Choroid plexus epithelial cell (primary cell): Measurements from ENCODE around the gene TRIL.

Experiments
- DNase-seq: peaks from one replicate; pipeline ENCODE4 v3.0.0-alpha.2; 2010; ENCODE audit warnings: low read depth
- H3K4me3 ChIP-seq: 2 replicates; pipeline ENCODE4 v1.5.1; 2011; ENCODE audit warnings: low read depth, mild to moderate bottlenecking, control low read depth, low read length, moderate library complexity
- TF ChIP-seq, protein P1 (sequence below): conservative IDR thresholded peaks from 2 replicates; pipeline ENCODE4 v1.5.1; 2011; ENCODE audit warnings: low read depth, mild to moderate bottlenecking, control low read depth, inconsistent platforms, low read length, moderate library complexity

TRIL gene

DNA sequence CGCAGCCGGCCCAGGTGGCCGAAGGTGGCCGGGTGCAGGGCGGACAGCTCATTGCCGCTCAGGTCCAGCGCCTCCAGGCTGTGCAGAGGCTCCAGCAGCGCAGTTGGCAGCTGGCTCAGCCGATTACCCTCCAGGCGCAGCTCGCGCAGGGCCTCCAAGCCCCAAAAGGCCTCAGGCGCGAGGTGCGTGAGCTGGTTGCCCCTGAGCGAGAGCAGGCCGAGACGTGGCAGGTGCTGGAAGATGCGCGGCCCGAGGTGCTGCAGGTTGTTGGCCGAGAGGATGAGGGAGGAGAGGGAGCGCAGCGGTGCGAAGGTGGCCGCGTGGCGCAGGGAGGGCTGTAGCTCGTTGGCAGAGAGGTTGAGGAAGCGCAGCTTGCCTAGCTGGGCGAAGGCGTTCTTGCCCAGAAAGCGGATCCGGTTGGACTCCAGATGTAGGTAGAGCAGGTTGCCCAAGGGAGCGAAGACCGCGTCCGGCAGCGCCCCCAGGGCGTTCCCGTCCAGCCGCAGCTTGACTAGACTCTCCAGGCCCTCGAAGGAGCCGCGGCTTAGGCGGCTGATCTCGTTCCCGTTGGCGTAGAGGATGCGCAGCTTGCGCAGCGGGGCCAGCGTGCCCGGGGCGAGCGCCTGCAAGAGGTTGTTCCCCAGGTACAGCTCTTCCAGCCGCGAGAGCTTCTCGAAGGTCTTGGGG, 923 bp downstream of the TRIL start:
- DNase-seq: peak; percentile 9
- peak overlapping the region; percentile 34 for H3K4me3 ChIP-seq
- TF ChIP-seq, protein P1, sequence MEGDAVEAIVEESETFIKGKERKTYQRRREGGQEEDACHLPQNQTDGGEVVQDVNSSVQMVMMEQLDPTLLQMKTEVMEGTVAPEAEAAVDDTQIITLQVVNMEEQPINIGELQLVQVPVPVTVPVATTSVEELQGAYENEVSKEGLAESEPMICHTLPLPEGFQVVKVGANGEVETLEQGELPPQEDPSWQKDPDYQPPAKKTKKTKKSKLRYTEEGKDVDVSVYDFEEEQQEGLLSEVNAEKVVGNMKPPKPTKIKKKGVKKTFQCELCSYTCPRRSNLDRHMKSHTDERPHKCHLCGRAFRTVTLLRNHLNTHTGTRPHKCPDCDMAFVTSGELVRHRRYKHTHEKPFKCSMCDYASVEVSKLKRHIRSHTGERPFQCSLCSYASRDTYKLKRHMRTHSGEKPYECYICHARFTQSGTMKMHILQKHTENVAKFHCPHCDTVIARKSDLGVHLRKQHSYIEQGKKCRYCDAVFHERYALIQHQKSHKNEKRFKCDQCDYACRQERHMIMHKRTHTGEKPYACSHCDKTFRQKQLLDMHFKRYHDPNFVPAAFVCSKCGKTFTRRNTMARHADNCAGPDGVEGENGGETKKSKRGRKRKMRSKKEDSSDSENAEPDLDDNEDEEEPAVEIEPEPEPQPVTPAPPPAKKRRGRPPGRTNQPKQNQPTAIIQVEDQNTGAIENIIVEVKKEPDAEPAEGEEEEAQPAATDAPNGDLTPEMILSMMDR: no peak

DNA sequence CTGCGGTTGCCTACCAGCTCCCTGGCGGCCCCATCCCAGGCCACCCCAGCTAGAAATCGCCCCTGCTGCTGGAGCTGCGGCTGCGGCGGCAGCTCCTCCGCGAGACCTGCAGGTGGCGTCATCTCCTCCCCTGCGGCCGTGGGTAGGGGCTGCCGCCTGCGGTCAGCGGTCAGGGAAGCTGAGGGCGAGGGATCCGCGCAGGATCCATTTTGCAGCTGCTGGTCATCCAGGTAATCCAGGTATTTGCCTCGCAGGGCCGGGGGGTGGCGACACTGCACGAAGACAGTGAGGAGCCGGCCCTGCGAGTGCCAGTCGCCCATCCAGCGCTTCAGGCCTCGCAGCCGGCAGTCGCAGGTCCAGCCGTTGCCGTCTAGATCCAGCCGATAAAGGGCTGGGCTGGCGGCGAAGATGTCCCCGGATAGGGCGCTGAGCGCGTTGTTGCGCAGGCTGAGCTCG, 1.5 kb downstream of the TRIL start:
- DNase-seq: peak; percentile 31
- H3K4me3 ChIP-seq: peak overlapping the region; percentile 34
- TF ChIP-seq, protein P1: peak; percentile 63

DNA sequence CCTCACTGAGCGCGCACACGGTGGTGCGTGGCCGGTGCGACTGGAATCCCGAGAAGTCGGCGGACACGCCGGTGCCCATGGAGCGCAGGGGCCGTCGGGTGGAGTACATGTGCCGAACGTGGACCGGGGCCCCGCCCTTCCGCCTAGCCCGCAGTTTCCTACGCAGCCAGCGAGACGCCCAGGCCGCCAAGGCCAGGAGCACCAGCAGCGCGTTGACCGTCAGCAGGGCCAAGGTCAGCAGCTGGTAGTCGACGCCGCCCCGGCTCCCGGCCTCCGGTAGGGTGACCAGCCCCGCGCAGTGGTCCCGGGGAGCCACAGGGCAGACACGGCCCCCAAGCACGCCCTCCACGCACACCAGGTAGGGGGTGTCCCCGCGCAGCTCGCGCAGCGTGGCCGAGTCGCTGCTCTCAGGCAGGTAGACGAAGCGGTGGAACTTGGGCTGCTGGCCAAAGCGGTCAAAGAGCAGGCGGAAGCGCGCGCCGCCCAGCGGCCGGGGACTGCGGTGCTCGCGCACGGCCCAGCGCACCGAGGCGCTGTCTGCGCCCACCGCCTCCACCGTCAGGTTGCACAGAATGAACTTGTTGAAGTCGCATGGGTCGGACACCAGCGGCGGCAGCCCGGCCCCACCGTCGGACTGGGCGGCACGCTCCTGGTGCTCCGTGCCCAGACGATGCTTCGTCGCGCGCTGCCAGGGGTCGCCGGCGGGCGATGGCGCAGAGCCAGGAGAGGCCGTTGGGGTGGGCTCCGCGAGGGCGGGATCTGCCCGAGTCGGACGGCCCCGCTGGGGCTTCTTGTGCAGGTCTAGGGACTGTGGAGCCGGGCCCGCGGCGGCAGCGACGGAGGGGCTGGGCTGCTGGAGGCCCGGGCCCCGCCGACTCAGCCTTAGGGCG, 2.2 kb downstream of the TRIL start:
- DNase-seq: peak; percentile 48
- peak overlapping the region; percentile 34 for H3K4me3 ChIP-seq
- TF ChIP-seq, protein P1: peak; percentile 54

DNA sequence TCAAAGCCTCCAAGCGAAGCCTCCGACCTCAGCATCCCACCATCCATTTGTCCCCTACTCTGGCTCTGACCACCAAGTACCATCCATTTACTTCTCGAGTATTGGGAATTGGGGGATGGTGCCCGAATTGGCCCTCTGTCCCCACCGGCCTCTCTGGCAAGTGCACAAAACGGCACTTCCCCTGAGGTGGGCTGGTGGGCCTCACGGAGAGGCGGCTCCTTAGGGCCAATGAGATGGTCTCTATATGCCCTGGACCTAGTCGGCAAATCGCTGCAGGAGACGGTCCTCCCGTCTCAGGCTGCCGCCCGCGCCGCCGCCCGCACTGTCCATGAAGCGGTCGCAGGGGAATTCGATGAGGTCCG, 2.8 kb downstream of the TRIL start:
- no peak for DNase-seq
- H3K4me3 ChIP-seq: no peak overlapping the region
- TF ChIP-seq, protein P1: no peak

- H3K4me3 ChIP-seq: no peak overlapping the region
- TF ChIP-seq, protein P1: no peak
- DNase-seq: no peak
Measured at GRCh38 chr7:28954946-28955345, 3.2 kb downstream of the TRIL start.

- no peak overlapping the region for H3K4me3 ChIP-seq
- TF ChIP-seq, protein P1: no peak
Measured at GRCh38 chr7:28954471-28954870, 3.7 kb downstream of the TRIL start.

More at GRCh38 chr7:28954471-28954870, 3.7 kb downstream of the TRIL start:
- no peak for DNase-seq
